IMR-90 (cell line): ENCODE measurements around the gene METTL23. TPM values are rescaled to one million over a fixed set of nuclear protein-coding genes. Genes with fewer than 3 reads are reported as not detected.

Experiments used
- ATAC-seq: fragments of 200-7000 bp; cut with Tn5 transposase; 2 replicates; pipeline ENCODE4 v1.9.1; 2020; ENCODE audit warnings: low read depth, mild to moderate bottlenecking, moderate library complexity
- BruUV-seq: library from RNA; stranded (reverse); fragments of 400-500 nt; replicated peaks from 2 replicates; lab custom pipeline; 2021; lab: Mats Ljungman, UMichigan
- CTCF ChIA-PET: fragments of 300-600 bp; formaldehyde crosslinking; extraction: SDS; loops from one replicate; lab custom pipeline; 2021; ENCODE audit warnings: antibody characterized with exemption; lab: Yijun Ruan, JAX
- POLR2A ChIA-PET: fragments of 300-600 bp; sonication (Branson Sonifier 250); formaldehyde crosslinking; loops from one replicate; lab custom pipeline; 2022; ENCODE audit warnings: antibody characterized with exemption; ENCODE audit not compliant: unreplicated experiment; lab: Charles Lee
- DNase-seq: peaks from one replicate; pipeline ENCODE4 v3.0.0; 2013
- H2AFZ ChIP-seq: replicated peaks from 2 replicates; pipeline ENCODE3; 2013; ENCODE audit warnings: low read length, mild to moderate bottlenecking; ENCODE audit not compliant: poor library complexity
- H2AK5ac ChIP-seq: 2 replicates; pipeline ENCODE4 v1.6.1; 2013; ENCODE audit warnings: low read depth, low read length, inconsistent platforms
- H2AK9ac ChIP-seq: replicated peaks from 2 replicates; pipeline ENCODE3; 2013; ENCODE audit warnings: mild to moderate bottlenecking, low read depth, low read length, moderate library complexity; ENCODE audit not compliant: poor library complexity
- H2BK120ac ChIP-seq: 2 replicates; pipeline ENCODE4 v1.6.1; 2013; ENCODE audit warnings: low read depth, low read length, inconsistent platforms
- H2BK15ac ChIP-seq: 3 replicates; pipeline ENCODE4 v1.6.1; 2013; ENCODE audit warnings: low read depth, low read length, inconsistent platforms
- H2BK20ac ChIP-seq: 2 replicates; pipeline ENCODE4 v1.6.1; 2013; ENCODE audit warnings: low read depth, mild to moderate bottlenecking, inconsistent platforms, low read length, moderate library complexity
- H2BK5ac ChIP-seq: 2 replicates; pipeline ENCODE4 v1.6.1; 2013; ENCODE audit warnings: mild to moderate bottlenecking, low read depth, low read length, inconsistent platforms; ENCODE audit not compliant: poor library complexity, severe bottlenecking
- H3K14ac ChIP-seq: replicated peaks from 2 replicates; pipeline ENCODE4 v1.6.1; 2013; ENCODE audit warnings: low read depth, low read length, inconsistent platforms
- H3K18ac ChIP-seq: 2 replicates; pipeline ENCODE4 v1.6.1; 2013; ENCODE audit warnings: low read depth, low read length, control low read depth
- H3K23ac ChIP-seq: 2 replicates; pipeline ENCODE4 v1.6.1; 2013; ENCODE audit warnings: low read depth, low read length, inconsistent platforms
- H3K27ac ChIP-seq: 2 replicates; pipeline ENCODE4 v1.5.1; 2013; ENCODE audit warnings: mild to moderate bottlenecking, control low read depth, low read length; ENCODE audit not compliant: insufficient read depth
- H3K27me3 ChIP-seq: 2 replicates; pipeline ENCODE4 v1.6.1; 2013; ENCODE audit warnings: low read length; ENCODE audit not compliant: control insufficient read depth, insufficient read depth
- H3K36me3 ChIP-seq: 2 replicates; pipeline ENCODE4 v1.6.1; 2013; ENCODE audit warnings: low read length, mixed read lengths; ENCODE audit not compliant: control insufficient read depth, insufficient read depth
- H3K4ac ChIP-seq: 2 replicates; pipeline ENCODE4 v1.6.1; 2013; ENCODE audit warnings: low read depth, low read length, inconsistent platforms
- H3K4me1 ChIP-seq: 2 replicates; pipeline ENCODE4 v1.6.1; 2013; ENCODE audit warnings: low read length, mixed read lengths; ENCODE audit not compliant: control insufficient read depth, insufficient read depth
- H3K4me2 ChIP-seq: 2 replicates; pipeline ENCODE4 v1.6.1; 2013; ENCODE audit warnings: low read depth, mild to moderate bottlenecking, control low read depth, low read length, moderate library complexity
- H3K4me3 ChIP-seq: 2 replicates; pipeline ENCODE4 v1.5.1; 2013; ENCODE audit warnings: low read depth, mild to moderate bottlenecking, control low read depth, low read length, moderate library complexity; ENCODE audit not compliant: insufficient read depth
- H3K56ac ChIP-seq: 2 replicates; pipeline ENCODE4 v1.6.1; 2013; ENCODE audit warnings: low read length, inconsistent platforms; ENCODE audit not compliant: insufficient read depth; ENCODE audit errors: extremely low read depth
- H3K79me1 ChIP-seq, 2 experiments: 2 replicates each; pipeline ENCODE4 v1.6.1; 2013; ENCODE audit warnings: low read length in 2 of 2, inconsistent platforms in 1 of 2, low read depth in 1 of 2
- H3K9ac ChIP-seq: 2 replicates; pipeline ENCODE4 v1.6.1; 2013; ENCODE audit warnings: low read depth, low read length, control low read depth
- H3K9me1 ChIP-seq: 2 replicates; pipeline ENCODE4 v1.6.1; 2013; ENCODE audit warnings: low read length, inconsistent platforms; ENCODE audit not compliant: insufficient read depth
- H3K9me3 ChIP-seq: 2 replicates; pipeline ENCODE4 v1.6.1; 2013; ENCODE audit warnings: low read length; ENCODE audit not compliant: control insufficient read depth, insufficient read depth
- H4K20me1 ChIP-seq: 2 replicates; pipeline ENCODE4 v1.6.1; 2013; ENCODE audit warnings: low read length, inconsistent platforms; ENCODE audit not compliant: insufficient read depth
- H4K5ac ChIP-seq: 2 replicates; pipeline ENCODE4 v1.6.1; 2013; ENCODE audit warnings: mild to moderate bottlenecking, low read depth, low read length, control low read depth
- H4K8ac ChIP-seq, 2 experiments: 2 replicates each; pipeline ENCODE4 v1.6.1; 2013; ENCODE audit warnings: low read depth in 2 of 2, low read length in 2 of 2, control low read depth in 1 of 2, inconsistent platforms in 1 of 2
- H4K91ac ChIP-seq: 2 replicates; pipeline ENCODE4 v1.6.1; 2013; ENCODE audit warnings: low read depth, low read length, inconsistent platforms; ENCODE audit not compliant: insufficient read depth
- FOS ChIP-seq: fragments of 150-350 bp; IDR thresholded peaks from 2 replicates; pipeline ENCODE4 v1.6.1; 2016; ENCODE audit warnings: low read depth, low read length
- MAZ ChIP-seq: IDR thresholded peaks from 2 replicates; pipeline ENCODE4 v1.6.1; 2012; ENCODE audit warnings: low read depth, mild to moderate bottlenecking, low read length, improper control_type of control experiment, moderate library complexity, borderline replicate concordance
- MXI1 ChIP-seq: IDR thresholded peaks from 2 replicates; pipeline ENCODE4 v1.6.1; 2012; ENCODE audit warnings: low read depth, mild to moderate bottlenecking, low read length, moderate library complexity, borderline replicate concordance
- NFE2L2 ChIP-seq: fragments of 150-350 bp; IDR thresholded peaks from 2 replicates; pipeline ENCODE4 v1.6.1; 2016; ENCODE audit warnings: low read depth, mild to moderate bottlenecking, low read length
- RAD21 ChIP-seq: IDR thresholded peaks from 2 replicates; pipeline ENCODE4 v1.6.1; 2012; ENCODE audit warnings: low read length, improper control_type of control experiment
- RCOR1 ChIP-seq: IDR thresholded peaks from 2 replicates; pipeline ENCODE4 v1.6.1; 2012; ENCODE audit warnings: mild to moderate bottlenecking, low read length, improper control_type of control experiment; ENCODE audit not compliant: insufficient replicate concordance
- SMC3 ChIP-seq: fragments of 150-350 bp; IDR thresholded peaks from 2 replicates; pipeline ENCODE4 v1.6.1; 2016; ENCODE audit warnings: low read depth, mild to moderate bottlenecking, antibody characterized with exemption, low read length, moderate library complexity
- WGBS, 2 experiments: methylation state at CpG; one replicate each; pipeline versions ENCODE4 v1.1.5 to v1.1.7; 2013; ENCODE audit warnings: missing lambda C conversion rate in 2 of 2; ENCODE audit not compliant: insufficient read length in 1 of 2; ENCODE audit errors: extremely low coverage in 2 of 2; 5-methylcytosine and 5-hydroxymethylcytosine counted together
- dilution Hi-C: fragments of 300-500 bp; cut with HindIII; formaldehyde crosslinking; loops from one replicate; pipeline ENCODE4 v1.14.3; 2018; ENCODE audit warnings: low sequenced_read_pairs; ENCODE audit not compliant: unreplicated experiment
- in situ Hi-C: fragments of 300-500 bp; cut with MboI; formaldehyde crosslinking; loops from 3 replicates; pipeline ENCODE4 v1.14.3; 2019; ENCODE audit warnings: low sequenced_read_pairs, inconsistent platforms, mixed read lengths
- intact Hi-C: fragments of 100-400 bp; cut with micrococcal nuclease; formaldehyde crosslinking; loops from 2 replicates; pipeline ENCODE4 v1.10.0; 2022
- polyA plus RNA-seq, 3 experiments: library from polyadenylated mRNA; depleted of rRNA; stranded (reverse); fragments of >200 nt; gene quantifications; 2 replicates each; pipeline ENCODE4 v1.2.3, GENCODE V29; 2012; ENCODE audit warnings: low replicate concordance in 1 of 3
- total RNA-seq: library from RNA; depleted of rRNA; stranded (reverse); fragments of >200 nt; gene quantifications from 2 replicates; pipeline ENCODE4 v1.2.3, GENCODE V29; 2012

METTL23 gene
- total and polyA plus RNA-seq, 2 of the 4 experiments (the other 2 are of a cell fraction), result 18.8 to 32.1 TPM

GRCh38 chr17:76725580-76726230 lies 934 bp upstream of the METTL23 start:
- TSS peak; percentile 63 for BruUV-seq
- Histone ChIP-seq H3K4me3 (peak overlapping the region; percentile 81), H3K56ac (peak overlapping the region; percentile 86), H2AK5ac (peak overlapping the region; percentile 93), H4K5ac (peak overlapping the region; percentile 21), H3K4me1 (peaks cover 6% of the 10 kb centered on the region), H2BK120ac (peak overlapping the region; percentile 67; the same call in 1 of the 2 replicates), H4K8ac (peak overlapping the region; percentile 52 to 92; a peak in 2 of 4 replicates), H2AK9ac (peak overlapping the region; percentile 100), H3K14ac (peak overlapping the region; percentile 94), H3K9me1 (peaks cover 2% of the 10 kb centered on the region; the same call in 1 of the 2 replicates), H3K23ac (peak overlapping the region; percentile 88), H2BK15ac (no peak overlapping the region), H4K20me1 (peaks cover 43% of the 10 kb centered on the region), H2BK5ac (peak overlapping the region; percentile 94), H3K4ac (peak overlapping the region; percentile 92), H2AFZ (peak overlapping the region; percentile 97), H3K27ac (peak overlapping the region; percentile 93), H3K36me3 (peaks cover 34% of the 10 kb centered on the region), H3K4me2 (peak overlapping the region; percentile 92), H2BK20ac (no peak overlapping the region), H3K18ac (peak overlapping the region; percentile 6; the same call in 1 of the 2 replicates), H3K9me3 (no peaks in the 10 kb centered on the region), H4K91ac (peak overlapping the region; percentile 87; the same call in 1 of the 2 replicates), H3K79me1 (peaks cover 27 to 68% of the 10 kb centered on the region in 2 experiments), H3K9ac (peak overlapping the region; percentile 94), H3K27me3 (no peaks in the 10 kb centered on the region)
- TF ChIP-seq MAZ (no peak), RCOR1 (no peak), NFE2L2 (no peak), RAD21 (no peak), MXI1 (0 out of 2 replicates have a peak, but pooled peaks have one; percentile 17), SMC3 (no peak), FOS (no peak)
- ATAC-seq, result peak; percentile 15
- dilution Hi-C loops, result no loop called here
- in situ Hi-C loops, result no loop called here
- intact Hi-C loops, result loop anchor here (1.0 to 2.0 kb wide), 2 partner anchors 9 to 341 kb away; no protein-coding TSS in a partner anchor
- DNase-seq, result peak; percentile 40
- WGBS, 2 experiments, result 16% methylated on average over 19 of the region's 38 CpGs; no CpG with 5 or more reads in 1 of the 2 experiments
- ChIA-PET CTCF (no interaction called here), POLR2A (interaction anchor here (0.9 kb wide), 1 partner anchor 9 kb away, joined by 3 read pairs; no protein-coding TSS in a partner anchor)
